ENCODE results near the gene ST3GAL4.
A peak's percentile ranks its signal among the peaks of the same experiment; 100 is the strongest.
"Not testable (repeated sequence)": the region's sequence is repeated elsewhere in the genome, so short reads cannot be mapped to it uniquely, and the experiment has no call there.

Gene ST3GAL4, protein sequence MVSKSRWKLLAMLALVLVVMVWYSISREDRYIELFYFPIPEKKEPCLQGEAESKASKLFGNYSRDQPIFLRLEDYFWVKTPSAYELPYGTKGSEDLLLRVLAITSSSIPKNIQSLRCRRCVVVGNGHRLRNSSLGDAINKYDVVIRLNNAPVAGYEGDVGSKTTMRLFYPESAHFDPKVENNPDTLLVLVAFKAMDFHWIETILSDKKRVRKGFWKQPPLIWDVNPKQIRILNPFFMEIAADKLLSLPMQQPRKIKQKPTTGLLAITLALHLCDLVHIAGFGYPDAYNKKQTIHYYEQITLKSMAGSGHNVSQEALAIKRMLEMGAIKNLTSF

GRCh38 chr11:126355324-126355925, at the start of gene ST3GAL4:
TSS of gene ST3GAL4 (plus strand) at chr11:126355686. CDS start at chr11:126406156, 50,470 bp downstream.
- DNase-seq = peak; percentile 27 to 48

DNA sequence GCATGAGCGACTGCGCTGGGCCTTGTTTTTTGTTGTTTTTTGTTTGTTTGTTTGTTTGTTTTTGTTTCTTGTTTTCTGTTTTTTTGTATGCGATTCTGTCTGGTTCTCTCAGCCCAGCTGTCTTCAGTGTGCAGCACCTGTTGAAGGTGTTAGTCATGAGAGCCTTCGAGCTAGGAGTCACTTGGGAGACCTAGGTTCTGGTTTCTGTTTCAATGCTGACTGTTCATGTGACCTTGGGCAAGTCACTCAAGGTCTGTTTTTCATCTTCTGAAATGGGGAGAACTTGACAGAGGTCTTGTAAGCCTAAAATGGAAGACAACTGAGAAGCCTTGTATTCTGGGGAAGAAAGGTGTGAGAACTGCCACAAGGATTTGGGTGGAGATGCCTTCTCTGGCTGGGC, 49.8 kb upstream of the ST3GAL4 start:
- no peak for DNase-seq

DNA sequence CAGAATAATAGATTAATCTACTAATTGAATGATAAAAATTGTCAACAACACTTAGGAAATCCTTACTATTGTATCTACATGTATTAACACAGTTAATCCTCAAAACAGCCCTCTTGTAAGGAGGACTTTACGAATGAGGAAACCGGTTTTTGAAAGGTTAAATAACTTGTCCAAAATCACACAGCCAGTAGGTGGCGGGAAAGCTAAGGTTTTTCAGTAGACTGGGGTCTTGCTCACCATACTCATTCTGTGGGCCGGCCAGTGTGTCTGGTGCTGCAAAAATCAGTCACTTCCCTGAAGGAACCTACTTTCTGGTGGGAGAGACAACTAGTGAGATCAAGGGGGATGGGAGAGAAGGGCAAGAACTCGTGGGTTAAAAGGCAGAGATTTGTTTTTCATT, 47.8 kb upstream of the ST3GAL4 start:
- peak in 1 of 2 donors; percentile 49 for DNase-seq

- no peak for DNase-seq
Observed at GRCh38 chr11:126308271-126308671, 47.2 kb upstream of the ST3GAL4 start.

DNA sequence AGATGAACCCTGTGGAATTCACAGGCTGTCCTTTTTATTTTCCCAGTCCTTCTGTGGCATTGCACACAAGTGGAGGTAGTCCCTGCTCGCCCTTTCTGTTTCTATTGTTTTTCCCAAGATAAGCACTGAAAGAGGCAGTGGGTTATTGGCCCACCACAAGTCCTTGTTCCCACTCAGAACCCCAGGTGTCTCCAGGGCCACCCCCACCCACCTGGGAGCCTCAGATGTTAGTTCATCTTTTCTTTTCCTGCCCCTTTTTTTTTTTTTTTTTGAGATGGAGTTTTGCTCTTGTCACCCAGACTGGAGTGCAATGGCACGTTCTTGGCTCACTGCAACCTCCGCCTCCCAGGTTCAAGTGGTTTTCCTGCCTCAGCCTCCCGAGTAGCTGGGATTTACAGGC, 46.7 kb upstream of the ST3GAL4 start:
- not testable (repeated sequence) for DNase-seq

GRCh38 chr11:126310200-126310991, 45.1 kb upstream of the ST3GAL4 start:
- peak; percentile 41 to 47 for DNase-seq

GRCh38 chr11:126310992-126311310, 44.5 kb upstream of the ST3GAL4 start:
- no peak for DNase-seq

DNA sequence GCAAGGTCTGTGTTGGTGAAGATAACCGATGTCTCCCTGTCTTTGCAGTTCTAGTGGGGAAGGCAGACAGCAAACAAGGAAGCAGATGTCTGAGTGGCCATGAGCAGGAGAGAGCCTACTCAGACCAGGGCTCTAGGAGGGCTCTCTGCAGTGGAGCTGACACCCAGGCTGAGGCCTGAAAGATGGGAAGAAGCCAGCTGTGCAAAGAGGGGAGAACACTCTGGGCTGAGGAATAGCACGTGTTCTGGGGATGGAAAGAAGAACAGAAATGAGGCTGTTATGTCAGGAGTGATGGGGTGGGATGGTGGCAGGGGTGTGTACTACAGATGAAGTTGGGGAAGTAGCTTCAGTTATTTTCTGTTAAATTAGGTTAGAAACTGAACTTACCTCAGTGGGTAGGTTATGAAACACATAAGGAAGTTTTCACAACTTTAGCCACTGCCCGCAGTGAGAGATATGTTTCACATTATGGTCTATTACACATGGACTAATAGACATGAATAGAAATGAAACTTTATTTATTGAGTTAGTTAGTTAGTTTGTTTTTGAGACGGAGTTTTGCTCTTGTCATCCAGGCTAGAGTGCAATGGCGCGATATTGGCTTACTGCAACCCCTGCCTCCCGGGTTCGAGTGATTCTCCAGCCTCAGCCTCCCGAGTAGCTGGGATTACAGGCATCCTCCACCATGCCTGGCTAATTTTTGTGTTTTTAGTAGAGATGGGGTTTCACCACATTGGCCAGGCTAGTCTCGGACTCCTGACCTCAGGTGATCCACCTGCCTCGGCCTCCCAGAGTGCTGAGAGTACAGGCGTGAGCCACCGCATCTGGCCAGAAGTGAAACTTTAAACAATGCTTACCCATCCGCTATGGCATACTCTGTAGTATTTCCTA, 43.8 kb upstream of the ST3GAL4 start:
- no peak for DNase-seq

GRCh38 chr11:126312961-126313360, 42.5 kb upstream of the ST3GAL4 start:
- no peak for DNase-seq

DNA sequence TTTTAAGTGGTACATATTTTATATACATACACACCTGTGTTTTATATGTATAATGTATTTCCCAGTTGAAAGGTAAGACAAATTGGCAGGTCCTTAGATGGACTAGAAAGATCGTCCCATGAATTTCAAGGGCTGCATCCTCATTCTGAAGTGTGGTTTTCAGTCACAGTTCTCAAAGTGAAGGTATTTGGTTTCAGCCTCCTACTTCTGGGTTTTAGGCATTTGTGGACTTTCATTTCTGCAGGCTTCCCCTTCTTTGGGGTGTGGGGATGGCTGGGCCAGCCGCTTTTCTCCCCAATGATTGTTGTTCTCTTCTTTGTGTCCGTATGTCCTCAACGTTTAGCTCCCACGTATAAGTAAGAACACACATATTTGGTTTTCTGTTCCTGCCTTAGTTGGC, 41.7 kb upstream of the ST3GAL4 start:
- DNase-seq = no peak

DNA sequence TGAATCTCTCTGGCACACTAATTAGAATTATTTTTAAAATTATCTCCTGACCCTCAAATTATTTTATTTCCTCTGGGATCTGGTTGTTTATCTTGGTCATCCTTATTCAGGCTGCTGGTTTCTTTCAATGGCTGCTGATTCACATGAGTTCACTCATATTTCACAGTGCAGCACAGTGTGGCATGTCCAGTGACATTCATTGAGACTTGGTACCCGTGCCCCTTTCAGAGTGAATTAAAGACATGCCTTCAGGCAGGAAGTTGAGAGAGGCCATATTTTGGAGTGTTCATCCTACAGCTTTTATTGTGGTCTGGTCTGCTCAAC, 38.1 kb upstream of the ST3GAL4 start:
- DNase-seq = no peak

DNA sequence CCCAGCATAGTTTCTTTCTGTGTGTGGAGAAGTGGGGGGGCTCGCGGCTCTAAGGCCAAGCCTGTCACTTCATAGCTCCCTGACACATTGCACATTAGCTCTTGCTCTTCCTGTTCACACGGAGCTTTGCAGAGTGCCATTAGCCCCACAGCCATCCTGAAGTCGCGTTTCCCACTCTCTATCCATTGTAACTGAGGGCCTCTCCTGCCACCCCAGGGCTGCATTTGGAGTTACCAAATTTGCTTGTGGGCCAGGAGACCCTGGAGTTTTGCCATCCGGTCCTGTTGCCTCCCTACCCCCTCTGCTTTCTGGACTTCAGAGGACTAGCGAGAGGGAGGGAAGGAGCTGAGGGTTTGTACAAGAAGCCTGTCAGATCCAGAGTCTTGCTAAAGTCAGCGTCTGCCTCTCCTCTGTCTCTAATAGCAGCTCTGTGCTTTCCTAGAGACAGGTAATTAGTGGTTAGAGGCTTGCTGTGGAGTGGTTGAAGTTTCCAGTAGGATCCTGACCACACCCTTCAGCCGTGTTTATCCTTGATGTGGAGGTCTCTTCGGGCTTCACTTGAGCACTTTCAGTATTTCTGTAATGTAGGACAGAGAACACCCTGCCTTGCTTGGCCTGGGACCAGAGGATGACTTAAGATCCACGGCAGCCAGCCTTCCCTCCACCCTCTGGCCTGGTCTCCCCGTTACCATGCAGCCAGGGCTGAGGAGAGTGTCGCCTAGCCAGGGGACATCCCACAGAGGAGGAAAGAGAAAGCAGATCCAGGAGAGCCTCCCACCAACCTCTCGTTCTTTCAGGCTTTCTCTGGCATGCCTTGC, 37.5 kb upstream of the ST3GAL4 start:
- peak in 1 of 2 donors; percentile 76 for DNase-seq

GRCh38 chr11:126318574-126319373, 36.7 kb upstream of the ST3GAL4 start:
- peak in 1 of 2 donors; percentile 92 for DNase-seq

- no peak for DNase-seq
Observed at GRCh38 chr11:126319374-126319740, 36.1 kb upstream of the ST3GAL4 start.

- DNase-seq = no peak
Observed at GRCh38 chr11:126322996-126323395, 32.5 kb upstream of the ST3GAL4 start.

- no peak for DNase-seq
Observed at GRCh38 chr11:126327281-126328000, 28.0 kb upstream of the ST3GAL4 start.

GRCh38 chr11:126328001-126328390, 27.5 kb upstream of the ST3GAL4 start:
- no peak for DNase-seq

- DNase-seq = no peak
Observed at GRCh38 chr11:126328444-126328843, 27.0 kb upstream of the ST3GAL4 start.

- DNase-seq = no peak
Observed at GRCh38 chr11:126328938-126329643, 26.4 kb upstream of the ST3GAL4 start.

DNA sequence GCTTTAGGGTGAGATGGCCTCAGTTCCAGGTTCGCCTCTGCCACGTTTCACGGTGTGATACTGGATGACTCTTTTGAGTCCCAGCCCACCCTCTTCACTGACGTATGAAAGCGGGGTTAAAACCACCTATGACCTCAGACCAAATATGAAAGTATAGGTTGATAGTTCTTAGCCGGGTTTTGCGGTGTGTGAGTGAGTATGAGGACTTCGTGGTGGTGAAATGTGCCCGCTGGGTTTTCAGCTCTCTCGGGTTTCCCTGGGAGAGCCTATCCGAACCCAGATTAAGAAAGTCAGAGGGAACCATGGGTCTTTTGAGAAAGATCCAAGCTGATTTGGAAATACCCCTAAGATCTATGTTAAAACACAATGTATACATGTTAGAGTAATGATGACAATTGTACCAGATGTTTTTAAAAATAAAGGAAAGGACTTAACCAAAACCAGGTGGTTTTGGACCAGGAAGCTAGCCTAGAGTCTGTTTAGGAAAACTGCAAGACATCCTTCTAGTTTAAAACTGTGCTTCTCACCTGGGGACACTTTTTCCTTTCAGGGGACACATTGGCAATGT, 25.8 kb upstream of the ST3GAL4 start:
- no peak for DNase-seq

Measured in bone marrow (tissue), 2 donors.